SK-N-SH (cell line): ENCODE results near the gene KRT80. TPM values are rescaled to one million over a fixed set of nuclear protein-coding genes. Genes with fewer than 3 reads are reported as not detected.

ENCODE experiments used
- CTCF ChIA-PET: fragments of 300-600, 350-600 bp; formaldehyde crosslinking; extraction: SDS; loops from one replicate; lab custom pipeline; 2021; lab: Yijun Ruan, JAX
- POLR2A ChIA-PET: fragments of 350-600 bp; sonication (Branson Sonifier 250); formaldehyde crosslinking; extraction: SDS; loops from one replicate; lab custom pipeline; 2020; ENCODE audit warnings: antibody characterized with exemption, inconsistent platforms; lab: Yijun Ruan, JAX
- DNase-seq: peaks from one replicate; pipeline ENCODE4 v3.0.0; 2012
- H2AFZ ChIP-seq: fragments of 200-600 bp; sonication (generic); 2 replicates; pipeline ENCODE4 v1.8.1; 2016; ENCODE audit warnings: antibody characterized with exemption, mild to moderate bottlenecking, low read depth
- H3F3A ChIP-seq: fragments of 200-600 bp; sonication (generic); replicated peaks from 2 replicates; pipeline ENCODE3; 2016; ENCODE audit warnings: antibody characterized with exemption, mild to moderate bottlenecking; ENCODE audit not compliant: insufficient read depth
- H3K27ac ChIP-seq, 2 experiments: fragments of 200-500 bp in 1 of 2; fragments of 200-600 bp in 1 of 2; sonication (Bioruptor generic) in 1 of 2; sonication (generic), shearing (Covaris generic) in 1 of 2; 2 replicates each; pipeline versions ENCODE4 v1.5.1 to v1.6.1; 2014 to 2016; ENCODE audit warnings: low read depth in 2 of 2, inconsistent platforms in 1 of 2, low read length in 1 of 2, mild to moderate bottlenecking in 1 of 2, mixed read lengths in 1 of 2
- H3K27me3 ChIP-seq: fragments of 200-600 bp; sonication (generic), shearing (Covaris generic); 2 replicates; pipeline ENCODE4 v1.6.1; 2016; ENCODE audit warnings: mixed run types; ENCODE audit not compliant: insufficient read depth
- H3K36me3 ChIP-seq, 2 experiments: fragments of 200-500 bp in 1 of 2; fragments of 200-600 bp in 1 of 2; sonication (Bioruptor generic) in 1 of 2; sonication (generic) in 1 of 2; replicated peaks in 1 of 2; 2 replicates each; pipeline versions ENCODE3 to v1.5.1; 2014 to 2016; ENCODE audit warnings: low read length in 1 of 2, mild to moderate bottlenecking in 1 of 2; ENCODE audit not compliant: insufficient read depth in 2 of 2, control insufficient read depth in 1 of 2
- H3K4me1 ChIP-seq, 2 experiments: fragments of 200-500 bp in 1 of 2; fragments of 200-600 bp in 1 of 2; sonication (Bioruptor generic) in 1 of 2; sonication (generic), shearing (Covaris generic) in 1 of 2; 2 replicates each; pipeline versions ENCODE4 v1.5.1 to v1.6.1; 2014 to 2016; ENCODE audit warnings: low read depth in 1 of 2, low read length in 1 of 2, mixed run types in 1 of 2; ENCODE audit not compliant: insufficient read depth in 2 of 2, control insufficient read depth in 1 of 2
- H3K4me2 ChIP-seq: fragments of 200-600 bp; sonication (generic), shearing (Covaris generic); 2 replicates; pipeline ENCODE4 v1.6.1; 2017; ENCODE audit warnings: mixed run types
- H3K4me3 ChIP-seq, 2 experiments: fragments of 200-500 bp in 1 of 2; fragments of 200-600 bp in 1 of 2; sonication (Bioruptor generic) in 1 of 2; sonication (generic), shearing (Covaris generic) in 1 of 2; 2 replicates each; pipeline versions ENCODE4 v1.5.1 to v1.8.1; 2014 to 2016; ENCODE audit warnings: low read depth in 2 of 2, inconsistent platforms in 1 of 2, low read length in 1 of 2, mild to moderate bottlenecking in 1 of 2, mixed read lengths in 1 of 2, moderate library complexity in 1 of 2
- H3K79me2 ChIP-seq: fragments of 200-600 bp; sonication (generic); 2 replicates; pipeline ENCODE4 v1.8.1; 2017; ENCODE audit warnings: mild to moderate bottlenecking; ENCODE audit not compliant: insufficient read depth
- H3K9ac ChIP-seq: fragments of 200-600 bp; sonication (generic); 2 replicates; pipeline ENCODE4 v1.6.1; 2017; ENCODE audit warnings: mixed run types
- H3K9me2 ChIP-seq: fragments of 200-600 bp; sonication (generic); 2 replicates; pipeline ENCODE4 v1.6.1; 2017; ENCODE audit warnings: mixed run types
- H3K9me3 ChIP-seq: fragments of 200-600 bp; sonication (generic); 2 replicates; pipeline ENCODE4 v1.6.1; 2017; ENCODE audit warnings: mixed run types, mild to moderate bottlenecking, moderate library complexity
- H4K20me1 ChIP-seq: fragments of 200-600 bp; sonication (generic); 2 replicates; pipeline ENCODE4 v1.6.1; 2017; ENCODE audit warnings: mild to moderate bottlenecking, mixed run types; ENCODE audit not compliant: insufficient read depth
- CHD2 ChIP-seq: fragments of 150-350 bp; IDR thresholded peaks from 2 replicates; pipeline ENCODE4 v1.6.1; 2018; ENCODE audit warnings: low read length; ENCODE audit not compliant: partially characterized antibody
- ELF1 ChIP-seq: IDR thresholded peaks from 2 replicates; pipeline ENCODE4 v1.4.0; 2012
- EZH2phosphoT487 ChIP-seq: fragments of 200-600 bp; sonication (generic); IDR thresholded peaks from 2 replicates; pipeline ENCODE4 v1.6.1; 2017; ENCODE audit warnings: low read depth, mixed run types, mild to moderate bottlenecking, antibody characterized with exemption, moderate library complexity, borderline replicate concordance
- FOSL2 ChIP-seq: IDR thresholded peaks from 2 replicates; pipeline ENCODE4 v1.4.0; 2012; ENCODE audit warnings: low read depth, mild to moderate bottlenecking, moderate library complexity, borderline replicate concordance
- FOXJ3 ChIP-seq: sonication (generic); formaldehyde crosslinking; IDR thresholded peaks from 2 replicates; pipeline ENCODE4 v1.5.1; 2020; ENCODE audit warnings: mild to moderate bottlenecking, missing genetic modification reagents
- FOXM1 ChIP-seq: IDR thresholded peaks from 2 replicates; pipeline ENCODE4 v1.4.0; 2012; ENCODE audit warnings: low read depth, mild to moderate bottlenecking
- GABPA ChIP-seq: IDR thresholded peaks from 2 replicates; pipeline ENCODE4 v1.4.0; 2012; ENCODE audit warnings: low read depth, mild to moderate bottlenecking
- MEF2A ChIP-seq: IDR thresholded peaks from 2 replicates; pipeline ENCODE4 v1.4.0; 2012; ENCODE audit warnings: low read depth, borderline replicate concordance
- MXI1 ChIP-seq: IDR thresholded peaks from 2 replicates; pipeline ENCODE4 v1.6.1; 2012; ENCODE audit warnings: mild to moderate bottlenecking, low read depth, low read length, improper control_type of control experiment
- NFIC ChIP-seq: IDR thresholded peaks from 2 replicates; pipeline ENCODE4 v1.4.0; 2012; ENCODE audit warnings: borderline replicate concordance
- NRF1 ChIP-seq: IDR thresholded peaks from 2 replicates; pipeline ENCODE4 v1.6.1; 2012; ENCODE audit warnings: low read depth, mild to moderate bottlenecking, low read length
- POLR2AphosphoS5 ChIP-seq: IDR thresholded peaks from 2 replicates; pipeline ENCODE4 v1.6.1; 2012; ENCODE audit warnings: low read depth, low read length
- RAD21 ChIP-seq: IDR thresholded peaks from 2 replicates; pipeline ENCODE4 v1.6.1; 2012; ENCODE audit warnings: mild to moderate bottlenecking, low read length
- RFX5 ChIP-seq: IDR thresholded peaks from 2 replicates; pipeline ENCODE4 v1.6.1; 2012; ENCODE audit warnings: mild to moderate bottlenecking, improper control_type of control experiment, low read length
- RXRA ChIP-seq: IDR thresholded peaks from 2 replicates; pipeline ENCODE4 v1.4.0; 2012; ENCODE audit warnings: low read depth, mild to moderate bottlenecking, borderline replicate concordance
- SMC3 ChIP-seq: IDR thresholded peaks from 2 replicates; pipeline ENCODE4 v1.6.1; 2012; ENCODE audit warnings: low read depth, low read length, improper control_type of control experiment
- TAF1 ChIP-seq: IDR thresholded peaks from 2 replicates; pipeline ENCODE4 v1.6.1; 2012; ENCODE audit warnings: low read depth, mild to moderate bottlenecking, low read length, moderate library complexity, borderline replicate concordance
- TCF12 ChIP-seq: IDR thresholded peaks from 2 replicates; pipeline ENCODE4 v1.4.0; 2012
- TEAD4 ChIP-seq: IDR thresholded peaks from 2 replicates; pipeline ENCODE4 v1.4.0; 2012; ENCODE audit warnings: mild to moderate bottlenecking, borderline replicate concordance; ENCODE audit not compliant: insufficient read depth
- WGBS: methylation state at CpG from one replicate; pipeline ENCODE4 v1.1.6; 2017; ENCODE audit warnings: low lambda C conversion rate; 5-methylcytosine and 5-hydroxymethylcytosine counted together
- polyA plus RNA-seq, 3 experiments: library from polyadenylated mRNA; depleted of rRNA; stranded (reverse); fragments of >200 nt; gene quantifications; 2 replicates each; pipeline ENCODE4 v1.2.3, GENCODE V29; 2012
- TF ChIP-seq, protein P1 (sequence below): IDR thresholded peaks from 2 replicates; pipeline ENCODE4 v1.4.0; 2012; ENCODE audit warnings: low read depth, borderline replicate concordance
- TF ChIP-seq, protein P2 (sequence below): fragments of 200-600 bp; sonication (generic); IDR thresholded peaks from 2 replicates; pipeline ENCODE4 v1.6.1; 2017; ENCODE audit warnings: antibody characterized with exemption, mild to moderate bottlenecking, moderate library complexity
- TF ChIP-seq, protein P3 (sequence below): IDR thresholded peaks from 2 replicates; pipeline ENCODE4 v1.6.1; 2012; ENCODE audit warnings: mild to moderate bottlenecking, low read depth, low read length, moderate library complexity
- TF ChIP-seq, protein P4 (sequence below): IDR thresholded peaks from 2 replicates; pipeline ENCODE4; 2012
- TF ChIP-seq, protein P5 (sequence below): IDR thresholded peaks from 2 replicates; pipeline ENCODE4 v1.4.0; 2012; ENCODE audit warnings: low read depth, borderline replicate concordance

The KRT80 gene
- polyA plus RNA-seq, 1 of the 3 experiments (the other 2 are of a cell fraction), result 14.9 TPM

DNA sequence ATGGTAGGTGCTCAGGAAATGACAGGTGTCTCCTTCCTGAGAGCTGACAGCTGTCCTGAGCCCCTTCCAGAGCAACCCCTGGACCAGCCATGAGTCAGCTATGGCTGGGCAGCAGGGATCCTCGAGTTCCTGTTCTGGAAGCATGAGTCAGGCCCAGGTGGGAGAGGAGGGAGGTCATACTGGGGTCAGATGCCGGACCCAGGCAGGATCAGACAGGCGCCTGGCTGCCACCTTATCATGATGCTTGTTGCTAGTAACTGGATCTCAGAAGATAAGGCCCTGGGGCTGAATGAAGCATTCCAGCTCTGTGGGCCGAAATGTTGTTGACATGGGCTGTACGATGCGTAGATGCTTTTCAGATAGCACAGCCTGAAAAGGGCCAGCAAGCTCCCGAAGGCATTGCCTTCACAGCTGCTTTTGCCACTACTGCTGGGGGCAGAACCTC is 23.8 kb upstream of the KRT80 start:
- Histone ChIP-seq H3K4me1 (peaks cover 15 to 56% of the 10 kb centered on the region in 2 experiments; a peak in 3 of 4 replicates), H3K36me3 (no peaks in the 10 kb centered on the region), H2AFZ (no peak overlapping the region), H3K9ac (no peak overlapping the region), H3K4me3 (no peak overlapping the region), H3K4me2 (peak overlapping the region; percentile 37; the same call in 1 of the 2 replicates), H3K9me3 (no peaks in the 10 kb centered on the region), H3F3A (peaks cover 4% of the 10 kb centered on the region), H3K9me2 (no peaks in the 10 kb centered on the region), H3K79me2 (no peaks in the 10 kb centered on the region), H3K27ac (peak overlapping the region; percentile 6 to 68; a peak in 3 of 4 replicates), H3K27me3 (no peaks in the 10 kb centered on the region), H4K20me1 (no peaks in the 10 kb centered on the region)
- CTCF ChIA-PET, result interaction anchor here (0.6 to 4.8 kb wide), 13 partner anchors 22 to 664 kb away, joined by 3 to 51 read pairs (median 5); no protein-coding TSS in a partner anchor
- POLR2A ChIA-PET, result interaction anchor here (0.8 to 1.4 kb wide), 6 partner anchors 8 to 51 kb away, joined by 3 to 6 read pairs (median 4); no protein-coding TSS in a partner anchor
- DNase-seq, result peak; percentile 74
- 7% methylated on average over 3 of the region's 7 CpGs for WGBS
- TF ChIP-seq RFX5, result no peak
- TF ChIP-seq, protein P1, sequence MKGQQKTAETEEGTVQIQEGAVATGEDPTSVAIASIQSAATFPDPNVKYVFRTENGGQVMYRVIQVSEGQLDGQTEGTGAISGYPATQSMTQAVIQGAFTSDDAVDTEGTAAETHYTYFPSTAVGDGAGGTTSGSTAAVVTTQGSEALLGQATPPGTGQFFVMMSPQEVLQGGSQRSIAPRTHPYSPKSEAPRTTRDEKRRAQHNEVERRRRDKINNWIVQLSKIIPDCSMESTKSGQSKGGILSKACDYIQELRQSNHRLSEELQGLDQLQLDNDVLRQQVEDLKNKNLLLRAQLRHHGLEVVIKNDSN, result no peak
- TF ChIP-seq MXI1, result no peak; the same call in 1 of the 2 replicates
- TF ChIP-seq POLR2AphosphoS5, result peak; percentile 55; the same call in 1 of the 2 replicates
- TF ChIP-seq, protein P2, sequence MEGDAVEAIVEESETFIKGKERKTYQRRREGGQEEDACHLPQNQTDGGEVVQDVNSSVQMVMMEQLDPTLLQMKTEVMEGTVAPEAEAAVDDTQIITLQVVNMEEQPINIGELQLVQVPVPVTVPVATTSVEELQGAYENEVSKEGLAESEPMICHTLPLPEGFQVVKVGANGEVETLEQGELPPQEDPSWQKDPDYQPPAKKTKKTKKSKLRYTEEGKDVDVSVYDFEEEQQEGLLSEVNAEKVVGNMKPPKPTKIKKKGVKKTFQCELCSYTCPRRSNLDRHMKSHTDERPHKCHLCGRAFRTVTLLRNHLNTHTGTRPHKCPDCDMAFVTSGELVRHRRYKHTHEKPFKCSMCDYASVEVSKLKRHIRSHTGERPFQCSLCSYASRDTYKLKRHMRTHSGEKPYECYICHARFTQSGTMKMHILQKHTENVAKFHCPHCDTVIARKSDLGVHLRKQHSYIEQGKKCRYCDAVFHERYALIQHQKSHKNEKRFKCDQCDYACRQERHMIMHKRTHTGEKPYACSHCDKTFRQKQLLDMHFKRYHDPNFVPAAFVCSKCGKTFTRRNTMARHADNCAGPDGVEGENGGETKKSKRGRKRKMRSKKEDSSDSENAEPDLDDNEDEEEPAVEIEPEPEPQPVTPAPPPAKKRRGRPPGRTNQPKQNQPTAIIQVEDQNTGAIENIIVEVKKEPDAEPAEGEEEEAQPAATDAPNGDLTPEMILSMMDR, result no peak
- peak; percentile 98; the same call in 1 of the 2 replicates for TF ChIP-seq RXRA
- TF ChIP-seq FOXM1, result no peak
- peak; percentile 44 for TF ChIP-seq TEAD4
- peak; percentile 91 for TF ChIP-seq FOSL2
- no peak for TF ChIP-seq TAF1
- no peak for TF ChIP-seq GABPA
- TF ChIP-seq EZH2phosphoT487, result no peak
- peak; percentile 94 for TF ChIP-seq FOXJ3 (CRISPR knock-in tag)
- peak; percentile 4; the same call in 1 of the 2 replicates for TF ChIP-seq SMC3
- TF ChIP-seq ELF1, result no peak
- no peak; the same call in 1 of the 2 replicates for TF ChIP-seq MEF2A
- no peak; the same call in 1 of the 2 replicates for TF ChIP-seq RAD21
- TF ChIP-seq TCF12, result peak; percentile 94
- TF ChIP-seq, protein P3, sequence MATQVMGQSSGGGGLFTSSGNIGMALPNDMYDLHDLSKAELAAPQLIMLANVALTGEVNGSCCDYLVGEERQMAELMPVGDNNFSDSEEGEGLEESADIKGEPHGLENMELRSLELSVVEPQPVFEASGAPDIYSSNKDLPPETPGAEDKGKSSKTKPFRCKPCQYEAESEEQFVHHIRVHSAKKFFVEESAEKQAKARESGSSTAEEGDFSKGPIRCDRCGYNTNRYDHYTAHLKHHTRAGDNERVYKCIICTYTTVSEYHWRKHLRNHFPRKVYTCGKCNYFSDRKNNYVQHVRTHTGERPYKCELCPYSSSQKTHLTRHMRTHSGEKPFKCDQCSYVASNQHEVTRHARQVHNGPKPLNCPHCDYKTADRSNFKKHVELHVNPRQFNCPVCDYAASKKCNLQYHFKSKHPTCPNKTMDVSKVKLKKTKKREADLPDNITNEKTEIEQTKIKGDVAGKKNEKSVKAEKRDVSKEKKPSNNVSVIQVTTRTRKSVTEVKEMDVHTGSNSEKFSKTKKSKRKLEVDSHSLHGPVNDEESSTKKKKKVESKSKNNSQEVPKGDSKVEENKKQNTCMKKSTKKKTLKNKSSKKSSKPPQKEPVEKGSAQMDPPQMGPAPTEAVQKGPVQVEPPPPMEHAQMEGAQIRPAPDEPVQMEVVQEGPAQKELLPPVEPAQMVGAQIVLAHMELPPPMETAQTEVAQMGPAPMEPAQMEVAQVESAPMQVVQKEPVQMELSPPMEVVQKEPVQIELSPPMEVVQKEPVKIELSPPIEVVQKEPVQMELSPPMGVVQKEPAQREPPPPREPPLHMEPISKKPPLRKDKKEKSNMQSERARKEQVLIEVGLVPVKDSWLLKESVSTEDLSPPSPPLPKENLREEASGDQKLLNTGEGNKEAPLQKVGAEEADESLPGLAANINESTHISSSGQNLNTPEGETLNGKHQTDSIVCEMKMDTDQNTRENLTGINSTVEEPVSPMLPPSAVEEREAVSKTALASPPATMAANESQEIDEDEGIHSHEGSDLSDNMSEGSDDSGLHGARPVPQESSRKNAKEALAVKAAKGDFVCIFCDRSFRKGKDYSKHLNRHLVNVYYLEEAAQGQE, result no peak
- TF ChIP-seq, protein P4, sequence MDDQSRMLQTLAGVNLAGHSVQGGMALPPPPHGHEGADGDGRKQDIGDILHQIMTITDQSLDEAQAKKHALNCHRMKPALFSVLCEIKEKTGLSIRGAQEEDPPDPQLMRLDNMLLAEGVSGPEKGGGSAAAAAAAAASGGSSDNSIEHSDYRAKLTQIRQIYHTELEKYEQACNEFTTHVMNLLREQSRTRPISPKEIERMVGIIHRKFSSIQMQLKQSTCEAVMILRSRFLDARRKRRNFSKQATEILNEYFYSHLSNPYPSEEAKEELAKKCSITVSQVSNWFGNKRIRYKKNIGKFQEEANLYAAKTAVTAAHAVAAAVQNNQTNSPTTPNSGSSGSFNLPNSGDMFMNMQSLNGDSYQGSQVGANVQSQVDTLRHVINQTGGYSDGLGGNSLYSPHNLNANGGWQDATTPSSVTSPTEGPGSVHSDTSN, result peak; percentile 61; the same call in 1 of the 2 replicates
- TF ChIP-seq NRF1, result no peak
- peak; percentile 37; the same call in 1 of the 2 replicates for TF ChIP-seq NFIC
- TF ChIP-seq CHD2, result peak; percentile 74
- TF ChIP-seq, protein P5, sequence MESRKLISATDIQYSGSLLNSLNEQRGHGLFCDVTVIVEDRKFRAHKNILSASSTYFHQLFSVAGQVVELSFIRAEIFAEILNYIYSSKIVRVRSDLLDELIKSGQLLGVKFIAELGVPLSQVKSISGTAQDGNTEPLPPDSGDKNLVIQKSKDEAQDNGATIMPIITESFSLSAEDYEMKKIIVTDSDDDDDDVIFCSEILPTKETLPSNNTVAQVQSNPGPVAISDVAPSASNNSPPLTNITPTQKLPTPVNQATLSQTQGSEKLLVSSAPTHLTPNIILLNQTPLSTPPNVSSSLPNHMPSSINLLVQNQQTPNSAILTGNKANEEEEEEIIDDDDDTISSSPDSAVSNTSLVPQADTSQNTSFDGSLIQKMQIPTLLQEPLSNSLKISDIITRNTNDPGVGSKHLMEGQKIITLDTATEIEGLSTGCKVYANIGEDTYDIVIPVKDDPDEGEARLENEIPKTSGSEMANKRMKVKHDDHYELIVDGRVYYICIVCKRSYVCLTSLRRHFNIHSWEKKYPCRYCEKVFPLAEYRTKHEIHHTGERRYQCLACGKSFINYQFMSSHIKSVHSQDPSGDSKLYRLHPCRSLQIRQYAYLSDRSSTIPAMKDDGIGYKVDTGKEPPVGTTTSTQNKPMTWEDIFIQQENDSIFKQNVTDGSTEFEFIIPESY, result no peak
